SK-N-MC (cell line): Measurements from ENCODE around the gene OPN1LW.

Experiments
- EZH2 ChIP-seq: fragments of 200-600 bp; sonication (generic); IDR thresholded peaks from one replicate; pipeline ENCODE4 v1.6.1; 2017; ENCODE audit warnings: antibody characterized with exemption
- FOXP2 ChIP-seq: optimal IDR thresholded peaks from 2 replicates; pipeline ENCODE3; 2011; ENCODE audit warnings: mild to moderate bottlenecking, moderate library complexity; ENCODE audit not compliant: insufficient read depth; ENCODE audit errors: extremely low read length, control extremely low read depth
- POLR2AphosphoS5 ChIP-seq: IDR thresholded peaks from 2 replicates; pipeline ENCODE4 v1.6.1; 2012; ENCODE audit warnings: mild to moderate bottlenecking, low read depth, low read length, borderline replicate concordance

- TF ChIP-seq POLR2AphosphoS5, result no peak
- TF ChIP-seq EZH2, result no peak
- no peak for TF ChIP-seq FOXP2
Observed at GRCh38 chrX:154114652-154115051, 29.4 kb upstream of the OPN1LW start.
